HG02759 (cell line): ENCODE measurements around the gene EPOP.

Experiments used
- ATAC-seq: cut with Tn5 transposase; IDR thresholded peaks from one replicate; pipeline ENCODE4 v1.9.1; 2021; ENCODE audit warnings: mild to moderate bottlenecking, moderate library complexity; ENCODE audit not compliant: unreplicated experiment

Gene EPOP

GRCh38 chr17:38706505-38707216, 31.9 kb upstream of the EPOP start:
- ATAC-seq = no peak

GRCh38 chr17:38705803-38706504, 31.2 kb upstream of the EPOP start:
- no peak for ATAC-seq

- ATAC-seq = no peak
Observed at GRCh38 chr17:38705523-38705802, 30.7 kb upstream of the EPOP start.

- ATAC-seq = peak; percentile 29
Observed at GRCh38 chr17:38704606-38705522, 30.1 kb upstream of the EPOP start, which contains the start of gene MLLT6. Gene MLLT6 (plus strand): TSS chr17:38705273. CDS start chr17:38705633, 360 bp downstream.

GRCh38 chr17:38703742-38704605, 29.2 kb upstream of the EPOP start:
- ATAC-seq = no peak

- no peak for ATAC-seq
Observed at GRCh38 chr17:38702916-38703741, 28.4 kb upstream of the EPOP start.

GRCh38 chr17:38702166-38702915, 27.6 kb upstream of the EPOP start:
- no peak for ATAC-seq

GRCh38 chr17:38701504-38702165, 26.9 kb upstream of the EPOP start:
- ATAC-seq = no peak

- ATAC-seq = no peak
Observed at GRCh38 chr17:38698760-38699159, 24.0 kb upstream of the EPOP start.

- no peak for ATAC-seq
Observed at GRCh38 chr17:38697061-38697820, 22.5 kb upstream of the EPOP start.

- no peak for ATAC-seq
Observed at GRCh38 chr17:38693700-38694329, 19.1 kb upstream of the EPOP start.

- no peak for ATAC-seq
Observed at GRCh38 chr17:38691154-38691553, 16.4 kb upstream of the EPOP start.

- no peak for ATAC-seq
Observed at GRCh38 chr17:38690386-38690785, 15.6 kb upstream of the EPOP start.

- ATAC-seq = no peak
Observed at GRCh38 chr17:38687286-38687685, 12.5 kb upstream of the EPOP start.

GRCh38 chr17:38685491-38685890, 10.7 kb upstream of the EPOP start:
- ATAC-seq = no peak

- no peak for ATAC-seq
Observed at GRCh38 chr17:38681096-38681495, 6.3 kb upstream of the EPOP start.

GRCh38 chr17:38677819-38678218, 3.1 kb upstream of the EPOP start:
- no peak for ATAC-seq
